Testis (tissue), 3 donors: ENCODE results near the gene NKD1. TPM values are rescaled to one million over a fixed set of nuclear protein-coding genes. Genes with fewer than 3 reads are reported as not detected.

Source experiments
- DNase-seq: peaks from one replicate; pipeline ENCODE4 v3.0.0-alpha.2; 2019
- H3K27ac ChIP-seq, 2 donors: fragments of 200-600 bp; sonication (generic); one replicate each; pipeline ENCODE4 v1.5.1; 2019
- H3K27me3 ChIP-seq: fragments of 200-600 bp; sonication (generic); one replicate; pipeline ENCODE4 v1.5.1; 2019
- H3K36me3 ChIP-seq: fragments of 200-600 bp; sonication (generic); one replicate; pipeline ENCODE4 v1.5.1; 2017; ENCODE audit warnings: low read depth; ENCODE audit errors: missing control alignments
- H3K4me1 ChIP-seq: fragments of 200-600 bp; sonication (generic); one replicate; pipeline ENCODE4 v1.5.1; 2019
- H3K4me3 ChIP-seq, 2 donors: fragments of 200-600 bp; sonication (generic); one replicate each; pipeline ENCODE4 v1.5.1; 2017 to 2019
- H3K9me3 ChIP-seq: fragments of 200-600 bp; sonication (generic); one replicate; pipeline ENCODE4 v1.5.1; 2017
- CTCF ChIP-seq, 3 experiments: fragments of 450-650 bp in 2 of 3; fragments of 200-600 bp in 1 of 3; sonication (generic) in 1 of 3; IDR thresholded peaks; one replicate each; pipeline ENCODE4 v1.5.1; 2016 to 2019; ENCODE audit warnings: antibody characterized with exemption in 3 of 3, mild to moderate bottlenecking in 2 of 3, moderate library complexity in 1 of 3
- POLR2A ChIP-seq: fragments of 450-650 bp; IDR thresholded peaks from one replicate; pipeline ENCODE4 v1.6.1; 2017; ENCODE audit warnings: antibody characterized with exemption, mild to moderate bottlenecking, moderate library complexity
- WGBS, 2 donors: methylation state at CpG; one replicate each; pipeline ENCODE4 v1.1.5; 2018; 5-methylcytosine and 5-hydroxymethylcytosine counted together
- intact Hi-C: fragments of 100-400 bp; cut with DNase I; formaldehyde crosslinking; loops from one replicate; pipeline ENCODE4 v1.15.1; 2023; ENCODE audit warnings: low total_unique reads
- polyA plus RNA-seq: library from polyadenylated mRNA; stranded (reverse); fragments of 350-450 nt; fragmentation: Illumina TruSeq; extraction: RNeasy Lipid Tissue Mini Kit (QIAGEN cat#74804); gene quantifications from one replicate; pipeline ENCODE4 v1.2.3, GENCODE V29; 2014; ENCODE audit warnings: low read depth, low replicate concordance; ENCODE audit not compliant: insufficient read depth
- total RNA-seq, 2 donors: library from RNA; depleted of rRNA; stranded (reverse); fragments of >200 nt; gene quantifications; one replicate each; pipeline ENCODE4 v1.2.3, GENCODE V29; 2016

NKD1 gene
- total and polyA plus RNA-seq, 3 donors from 2014 or later, result 5.9 to 14.4 (median 8.4) TPM

GRCh38 chr16:50675686-50676610, 127.8 kb downstream of the NKD1 start:
- no peaks in the 10 kb centered on the region for H3K27me3 ChIP-seq
- H3K36me3 ChIP-seq, result no peaks in the 10 kb centered on the region
- no peak for DNase-seq
- no peaks in the 10 kb centered on the region for H3K4me1 ChIP-seq
- no peaks in the 10 kb centered on the region for H3K9me3 ChIP-seq
- no peak overlapping the region for H3K27ac ChIP-seq
- intact Hi-C loops, result no loop called here
- WGBS, 2 donors, result 76 to 87% methylated on average over 17 to 23 of the region's 23 CpGs
- TF ChIP-seq CTCF (IDR thresholded peaks at IDR 0.05) (no peak), POLR2A (no peak)
- no peak overlapping the region for H3K4me3 ChIP-seq

- Histone ChIP-seq H3K27me3 (no peaks in the 10 kb centered on the region), H3K27ac (no peak overlapping the region), H3K4me3 (no peak overlapping the region), H3K36me3 (no peaks in the 10 kb centered on the region), H3K4me1 (no peaks in the 10 kb centered on the region), H3K9me3 (no peaks in the 10 kb centered on the region)
- intact Hi-C loops, result no loop called here
- no peak for DNase-seq
- 85 to 89% methylated on average over 9 of the region's 9 CpGs for WGBS, 2 donors
- TF ChIP-seq CTCF (IDR thresholded peaks at IDR 0.05), result no peak
- TF ChIP-seq POLR2A, result no peak
These were observed 128.6 kb downstream of the NKD1 start for GRCh38 chr16:50676684-50677225.

GRCh38 chr16:50677351-50677750, 129.2 kb downstream of the NKD1 start:
- Histone ChIP-seq H3K36me3 (no peaks in the 10 kb centered on the region), H3K4me1 (no peaks in the 10 kb centered on the region), H3K27ac (no peak overlapping the region), H3K9me3 (no peaks in the 10 kb centered on the region), H3K4me3 (no peak overlapping the region), H3K27me3 (no peaks in the 10 kb centered on the region)
- WGBS, 2 donors, result 85 to 90% methylated on average over 2 to 7 of the region's 7 CpGs
- intact Hi-C loops, result no loop called here
- no peak for DNase-seq
- TF ChIP-seq POLR2A (no peak), CTCF (IDR thresholded peaks at IDR 0.05) (no peak)

GRCh38 chr16:50678531-50678930, 130.3 kb downstream of the NKD1 start:
- H3K36me3 ChIP-seq, result no peaks in the 10 kb centered on the region
- TF ChIP-seq CTCF (IDR thresholded peaks at IDR 0.05), result no peak
- no peak for TF ChIP-seq POLR2A
- no peak overlapping the region for H3K27ac ChIP-seq
- no peak for DNase-seq
- no peaks in the 10 kb centered on the region for H3K27me3 ChIP-seq
- no peak overlapping the region for H3K4me3 ChIP-seq
- WGBS, 2 donors, result 75 to 77% methylated on average over 3 of the region's 3 CpGs
- H3K4me1 ChIP-seq, result no peaks in the 10 kb centered on the region
- intact Hi-C loops, result no loop called here
- H3K9me3 ChIP-seq, result no peaks in the 10 kb centered on the region
